Measurements from ENCODE around the gene CLTA. TPM values are rescaled to one million over a fixed set of nuclear protein-coding genes. Genes with fewer than 3 reads are reported as not detected.

Gene CLTA
- total and polyA plus RNA-seq, 2 donors (not counting 3 experiments of a cell fraction or from before 2014, with no cell fraction given) = 229 to 317 TPM

GRCh38 chr9:36251428-36251827 lies 60.7 kb downstream of the CLTA start:
- FAIRE-seq (no peak), DNase-seq (ENCODE audit: low read depth, low spot score) (no peak)
- H3K4me3 ChIP-seq (replicated peaks in 1 of 3; ENCODE audit: insufficient read depth in 1 of 3, low read depth in 1 of 3, low read length in 3 of 3) = no peak overlapping the region
- H3K4me2 ChIP-seq (ENCODE audit: insufficient read depth, low read length) = no peak overlapping the region
- no peaks in the 10 kb centered on the region for H3K4me1 ChIP-seq (ENCODE audit: control insufficient read depth, extremely low read depth, insufficient read depth, low read length)
- H3K9me3 ChIP-seq (replicated peaks; ENCODE audit: control insufficient read depth, insufficient read depth, low read length) = no peaks in the 10 kb centered on the region
- no peak overlapping the region for H3K9ac ChIP-seq (replicated peaks; ENCODE audit: extremely low read depth, insufficient read depth, low read length)
- H4K20me1 ChIP-seq (replicated peaks; ENCODE audit: control insufficient read depth, extremely low read depth, insufficient read depth, low read length) = no peaks in the 10 kb centered on the region
- TF ChIP-seq, protein P1, sequence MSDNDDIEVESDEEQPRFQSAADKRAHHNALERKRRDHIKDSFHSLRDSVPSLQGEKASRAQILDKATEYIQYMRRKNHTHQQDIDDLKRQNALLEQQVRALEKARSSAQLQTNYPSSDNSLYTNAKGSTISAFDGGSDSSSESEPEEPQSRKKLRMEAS (IDR thresholded peaks at IDR 0.05; ENCODE audit: insufficient read depth, insufficient read length) = no peak
- TF ChIP-seq GATA2 (IDR thresholded peaks at IDR 0.05; ENCODE audit: insufficient read depth, insufficient read length, low read depth, low read length) (no peak), EZH2 (IDR thresholded peaks at IDR 0.05; ENCODE audit: borderline replicate concordance, low read depth, low read length, severe bottlenecking) (no peak), POLR2A (IDR thresholded peaks at IDR 0.05; ENCODE audit: low read depth, low read length) (no peak), FOS (IDR thresholded peaks at IDR 0.05; ENCODE audit: borderline replicate concordance, insufficient read depth, low read length) (no peak)
- H3K9me1 ChIP-seq (replicated peaks; ENCODE audit: control insufficient read depth, extremely low read depth, insufficient read depth, low read length) = no peaks in the 10 kb centered on the region
- no peaks in the 10 kb centered on the region for H3K27me3 ChIP-seq (ENCODE audit: control insufficient read depth in 2 of 2, insufficient read depth in 2 of 2, low read length in 2 of 2)
- POLR2A ChIA-PET = no interaction called here
- CTCF ChIA-PET = interaction anchor here (1.2 to 12.8 kb wide), 2 partner anchors 17 to 77 kb away, joined by 3 to 184 read pairs; no protein-coding TSS in a partner anchor
- no TSS peak for BruUV-seq (replicated peaks)
- no peak overlapping the region for H3K27ac ChIP-seq (ENCODE audit: insufficient read depth, low read depth, low read length)
- H3K79me2 ChIP-seq (ENCODE audit: control insufficient read depth, insufficient read depth, low read length) = peaks cover 19% of the 10 kb centered on the region
- intact Hi-C loops (cut with micrococcal nuclease) (loop anchor here (10.0 kb wide), 1 partner anchor 303 kb away; no protein-coding TSS in a partner anchor), dilution Hi-C loops (cut with MboI; ENCODE audit: extremely low pct_ligation_motif_present, low sequenced_read_pairs) (no loop called here)
- H3K36me3 ChIP-seq (ENCODE audit: control insufficient read depth in 2 of 2, extremely low read depth in 1 of 2, insufficient read depth in 2 of 2, low read length in 2 of 2) = no peaks in the 10 kb centered on the region
- no peak overlapping the region for H2AFZ ChIP-seq (ENCODE audit: low read depth, low read length)

DNA sequence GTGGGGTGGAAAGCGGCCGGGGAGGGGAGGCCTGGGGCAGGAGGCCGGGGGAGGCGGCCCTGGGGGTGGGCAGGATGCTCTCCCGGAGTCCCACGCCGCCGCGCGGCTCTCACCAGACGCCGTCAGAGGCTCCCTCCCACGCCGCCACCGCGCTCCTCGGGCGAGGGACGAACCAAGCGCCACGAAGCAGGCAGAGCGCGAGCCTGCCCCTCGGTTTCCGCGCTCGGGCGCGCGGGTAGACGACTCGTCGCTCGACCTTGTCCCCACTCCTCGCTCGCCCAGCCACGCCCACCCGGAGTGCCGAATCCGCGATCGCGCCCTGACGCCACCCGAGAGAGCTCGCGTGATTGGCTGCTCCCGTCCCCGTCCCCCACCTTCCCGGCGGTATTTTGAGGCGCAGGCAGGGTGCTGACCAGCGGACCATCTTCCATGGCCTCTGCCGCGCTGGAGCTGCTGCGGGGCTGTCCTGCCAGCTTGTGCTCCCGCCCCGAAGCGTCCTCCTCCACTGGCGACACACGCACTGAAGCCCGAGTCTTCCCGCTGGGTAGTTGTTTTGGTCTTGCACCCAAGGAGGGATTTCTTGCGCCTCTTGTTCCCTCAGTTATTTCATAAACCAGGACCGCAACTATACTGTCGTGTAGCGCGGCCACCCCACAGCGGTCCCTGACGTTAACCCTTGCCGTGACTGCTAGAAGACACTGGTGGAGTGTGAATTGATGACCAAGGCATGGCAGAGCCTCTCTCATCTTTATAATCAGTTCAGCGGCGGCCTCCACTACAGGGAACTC lies 67.7 kb downstream of the CLTA start, which contains the start of gene GNE:
Gene GNE, minus strand, starts transcription at position 241 of the 788 bp plus-strand sequence. CDS start 9,093 bp downstream, outside the sequence.
- intact Hi-C loops (cut with micrococcal nuclease) (loop anchor here (5.0 to 10.0 kb wide), 2 partner anchors 144 to 296 kb away; partner anchors contain the start of gene RNF38), dilution Hi-C loops (cut with MboI; ENCODE audit: extremely low pct_ligation_motif_present, low sequenced_read_pairs) (no loop called here)
- DNase-seq (ENCODE audit: low read depth, low spot score) (peak; percentile 95), FAIRE-seq (peak; percentile 89)
- H3K9me1 ChIP-seq (replicated peaks; ENCODE audit: control insufficient read depth, extremely low read depth, insufficient read depth, low read length) = no peaks in the 10 kb centered on the region
- ChIA-PET POLR2A (interaction anchor here (0.7 to 1.2 kb wide), 3 partner anchors 9 to 49 kb away, joined by 3 read pairs; no protein-coding TSS in a partner anchor), CTCF (interaction anchor here (0.9 to 3.0 kb wide), 3 partner anchors 60 to 70 kb away, joined by 3 to 16 read pairs (median 4); no protein-coding TSS in a partner anchor)
- no peaks in the 10 kb centered on the region for H3K9me3 ChIP-seq (replicated peaks; ENCODE audit: control insufficient read depth, insufficient read depth, low read length)
- no peaks in the 10 kb centered on the region for H3K27me3 ChIP-seq (ENCODE audit: control insufficient read depth in 2 of 2, insufficient read depth in 2 of 2, low read length in 2 of 2)
- peak within 1 kb of the TSS; percentile 52 for H3K9ac ChIP-seq (replicated peaks; ENCODE audit: extremely low read depth, insufficient read depth, low read length)
- no peaks in the 10 kb centered on the region for H3K36me3 ChIP-seq (ENCODE audit: control insufficient read depth in 2 of 2, extremely low read depth in 1 of 2, insufficient read depth in 2 of 2, low read length in 2 of 2)
- BruUV-seq (replicated peaks) = TSS peak; percentile 78
- peaks cover 4% of the 10 kb centered on the region for H3K4me1 ChIP-seq (ENCODE audit: control insufficient read depth, extremely low read depth, insufficient read depth, low read length)
- H3K4me2 ChIP-seq (ENCODE audit: insufficient read depth, low read length) = peak within 1 kb of the TSS; percentile 81
- H3K27ac ChIP-seq (ENCODE audit: insufficient read depth, low read depth, low read length) = peak within 1 kb of the TSS; percentile 44
- H4K20me1 ChIP-seq (replicated peaks; ENCODE audit: control insufficient read depth, extremely low read depth, insufficient read depth, low read length) = no peaks in the 10 kb centered on the region
- peak within 1 kb of the TSS; percentile 65 to 84 (median 66) for H3K4me3 ChIP-seq (replicated peaks in 1 of 3; ENCODE audit: insufficient read depth in 1 of 3, low read depth in 1 of 3, low read length in 3 of 3)
- TF ChIP-seq CTCF (IDR thresholded peaks at IDR 0.05; ENCODE audit: extremely low read depth in 1 of 2, insufficient read depth in 1 of 2, low read depth in 1 of 2, low read length in 2 of 2) (no peak), POLR2A (IDR thresholded peaks at IDR 0.05; ENCODE audit: low read depth, low read length) (peak; percentile 83), POLR2AphosphoS5 (IDR thresholded peaks at IDR 0.05; ENCODE audit: insufficient read depth, low read depth, low read length) (peak; percentile 96)
- TF ChIP-seq, protein P1 (IDR thresholded peaks at IDR 0.05; ENCODE audit: insufficient read depth, insufficient read length) = peak; percentile 32
- H3K79me2 ChIP-seq (ENCODE audit: control insufficient read depth, insufficient read depth, low read length) = peaks cover 17% of the 10 kb centered on the region
- peak within 1 kb of the TSS; percentile 63 for H2AFZ ChIP-seq (ENCODE audit: low read depth, low read length)

Data from endothelial cell of umbilical vein (primary cell).